GM13977 (cell line): ENCODE data around the gene GABPB1.

Experiments
- DNase-seq: peaks from one replicate; pipeline ENCODE4 v3.0.0; 2012; ENCODE audit warnings: low spot score
- CTCF ChIP-seq: IDR thresholded peaks from 2 replicates; pipeline ENCODE4 v1.5.1; 2012; ENCODE audit warnings: mild to moderate bottlenecking, control low read depth; ENCODE audit not compliant: insufficient read depth; ENCODE audit errors: extremely low read depth, missing control alignments
- in situ Hi-C: fragments of 300-500 bp; cut with MboI; formaldehyde crosslinking; loops from one replicate; pipeline ENCODE4 v1.12.0; 2022; ENCODE audit warnings: low sequenced_read_pairs, low pct_unique_long_range_greater_than_20kb, mixed read lengths, inconsistent platforms; ENCODE audit not compliant: unreplicated experiment

The GABPB1 gene

GRCh38 chr15:50312636-50313035 lies 42.4 kb downstream of the GABPB1 start:
- DNase-seq, result no peak
- TF ChIP-seq CTCF, result no peak
- in situ Hi-C loops, result no loop called here

- DNase-seq, result no peak
- in situ Hi-C loops, result no loop called here
- TF ChIP-seq CTCF, result no peak
Measured at GRCh38 chr15:50307799-50308198, 47.2 kb downstream of the GABPB1 start.

GRCh38 chr15:50304836-50305235 lies 50.2 kb downstream of the GABPB1 start:
- DNase-seq, result no peak
- in situ Hi-C loops, result no loop called here

GRCh38 chr15:50302581-50302980 lies 52.4 kb downstream of the GABPB1 start:
- DNase-seq, result peak; percentile 22
- in situ Hi-C loops, result no loop called here
- TF ChIP-seq CTCF, result no peak

More at GRCh38 chr15:50304836-50305235, 50.2 kb downstream of the GABPB1 start:
- TF ChIP-seq CTCF, result no peak

GRCh38 chr15:50298340-50298739 lies 56.7 kb downstream of the GABPB1 start:
- no peak for DNase-seq
- no peak for TF ChIP-seq CTCF
- in situ Hi-C loops, result no loop called here

- in situ Hi-C loops, result no loop called here
- DNase-seq, result no peak
- TF ChIP-seq CTCF, result no peak
Measured at GRCh38 chr15:50295966-50296365, 59.0 kb downstream of the GABPB1 start.

- in situ Hi-C loops, result no loop called here
- DNase-seq, result no peak
- no peak for TF ChIP-seq CTCF
Measured at GRCh38 chr15:50289749-50290148, 65.2 kb downstream of the GABPB1 start.
